Measurements from ENCODE around the gene ENDOG.

DNA sequence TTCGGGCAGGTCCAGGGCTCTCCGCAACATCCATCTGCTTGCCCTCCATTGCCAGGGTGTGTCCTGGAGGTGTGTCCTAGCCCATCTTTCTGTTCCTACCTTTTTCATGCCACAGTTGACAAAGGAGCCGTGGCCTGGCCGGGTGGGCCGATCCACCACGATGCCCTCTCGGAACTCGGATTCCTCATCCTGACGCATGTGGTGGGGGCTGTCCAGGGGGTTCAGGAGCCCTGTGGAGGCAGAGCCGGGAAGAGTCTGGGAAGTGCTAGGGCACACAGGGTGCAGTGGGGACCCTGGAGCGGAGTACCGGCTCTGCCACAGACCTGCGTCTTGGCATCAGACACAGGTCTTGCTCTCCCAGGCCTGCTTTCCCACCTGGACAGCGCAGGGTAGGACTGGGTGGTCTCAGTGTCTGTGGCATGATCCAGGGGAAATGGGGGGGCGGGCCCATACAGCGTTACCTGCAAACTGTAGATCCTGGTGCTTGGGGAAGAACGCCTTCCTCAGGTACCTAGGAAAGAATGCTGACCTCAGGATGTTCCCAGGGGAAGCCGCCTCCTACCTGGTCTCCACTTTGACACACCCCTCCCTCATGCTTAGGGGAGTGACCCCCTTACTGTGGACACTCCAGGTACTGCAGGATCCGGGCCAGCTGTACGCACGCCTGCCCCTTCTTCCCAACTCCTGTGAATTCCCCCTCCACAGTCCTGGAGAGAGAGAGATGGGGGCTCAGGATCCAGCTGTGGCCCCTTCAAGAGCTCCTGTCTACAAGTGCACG is 7.8 kb downstream of the ENDOG start:
- TF ChIP-seq POLR2A (IDR thresholded peaks at IDR 0.05; ENCODE audit: low read depth, low read length) (no peak), TAF1 (IDR thresholded peaks at IDR 0.05; ENCODE audit: borderline replicate concordance, low read depth, low read length) (no peak), POLR2AphosphoS5 (IDR thresholded peaks at IDR 0.05; ENCODE audit: low read depth, low read length) (no peak)

Measured in GM12892 (cell line).